GM21447 (cell line): ENCODE results near the gene MRPL19.
A peak's percentile ranks its signal among the peaks of the same experiment; 100 is the strongest.

ENCODE experiments used
- ATAC-seq: cut with Tn5 transposase; IDR thresholded peaks from one replicate; pipeline ENCODE4 v1.9.1; 2021; ENCODE audit not compliant: unreplicated experiment

The MRPL19 gene

GRCh38 chr2:75614162-75614651 is 32.4 kb upstream of the MRPL19 start:
- no peak for ATAC-seq

DNA sequence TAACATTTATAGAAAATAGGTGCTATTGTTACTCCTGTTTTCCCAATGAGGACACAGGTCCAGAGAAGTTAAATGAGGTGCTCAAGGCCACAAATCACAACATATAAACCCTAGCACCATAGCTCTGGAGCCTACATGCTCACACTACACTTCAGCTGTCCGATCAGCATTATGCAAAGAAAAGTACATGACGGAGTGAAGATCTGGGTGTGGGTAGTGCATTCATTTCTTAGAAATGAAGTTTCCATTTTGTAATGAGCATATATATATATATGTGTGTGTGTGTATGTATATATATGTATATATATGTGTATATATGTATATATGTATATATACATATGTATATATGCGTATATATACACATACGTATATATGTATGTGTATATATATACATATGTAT is 30.2 kb upstream of the MRPL19 start:
- no peak for ATAC-seq

DNA sequence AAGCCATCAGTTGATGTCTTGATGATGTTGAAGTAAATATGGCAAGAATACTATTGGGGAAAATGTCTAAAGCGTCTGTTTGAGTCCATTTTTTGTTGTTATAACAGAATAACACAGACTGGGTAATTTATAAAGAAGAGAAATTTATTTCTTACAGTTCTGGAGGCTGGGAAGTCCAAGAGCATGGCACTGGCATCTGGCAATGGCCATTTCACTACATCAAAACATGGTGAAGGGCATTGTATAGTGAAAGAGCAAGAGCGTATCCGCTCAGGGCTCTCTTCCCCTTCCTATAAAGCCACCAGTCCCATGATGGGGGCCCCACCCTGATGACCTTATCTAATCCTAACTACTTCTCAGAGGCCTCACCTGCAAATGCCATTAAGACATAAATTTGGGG is 29.6 kb upstream of the MRPL19 start:
- no peak for ATAC-seq

GRCh38 chr2:75619956-75620740 is 26.4 kb upstream of the MRPL19 start:
- ATAC-seq = no peak

DNA sequence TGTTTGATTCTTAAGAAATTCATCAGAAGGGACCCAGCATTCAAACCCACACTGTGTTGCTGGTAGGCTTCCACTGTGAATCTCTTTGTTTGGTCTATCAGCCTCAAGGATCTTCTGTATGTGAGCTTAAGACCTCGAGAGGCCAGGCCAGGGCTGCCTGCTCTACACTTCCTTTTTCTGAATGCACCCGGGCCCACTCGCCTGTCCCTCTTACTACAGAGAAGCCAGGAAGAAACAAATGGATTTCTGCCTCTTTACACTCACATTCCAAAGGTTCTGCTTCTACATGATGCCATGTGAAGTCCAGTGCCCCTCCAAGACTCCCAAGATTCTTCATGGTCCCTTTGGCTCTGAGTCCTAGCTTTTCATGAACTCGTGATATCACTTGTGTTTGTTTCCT is 25.4 kb upstream of the MRPL19 start:
- ATAC-seq = no peak

- ATAC-seq = no peak
Measured at GRCh38 chr2:75622500-75622899, 24.1 kb upstream of the MRPL19 start.

DNA sequence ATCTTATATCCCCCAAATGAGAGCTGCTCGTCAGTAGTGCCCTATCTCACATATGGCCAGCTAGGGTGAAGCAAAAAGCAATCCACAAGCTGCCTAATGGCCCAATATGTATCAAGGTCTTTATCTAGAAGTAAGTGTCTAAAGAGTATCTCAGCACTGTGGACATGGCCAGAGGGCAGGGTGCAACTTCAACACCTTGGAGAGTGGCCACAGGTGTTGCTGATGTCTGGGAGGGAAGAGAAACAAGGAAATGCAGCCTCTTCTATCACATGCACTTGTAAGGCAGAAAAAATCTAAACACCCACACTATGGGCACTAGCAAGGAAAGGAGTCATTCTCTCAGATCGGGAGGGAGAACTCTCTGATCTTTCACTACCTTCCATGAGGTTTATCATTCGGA is 23.7 kb upstream of the MRPL19 start:
- no peak for ATAC-seq

DNA sequence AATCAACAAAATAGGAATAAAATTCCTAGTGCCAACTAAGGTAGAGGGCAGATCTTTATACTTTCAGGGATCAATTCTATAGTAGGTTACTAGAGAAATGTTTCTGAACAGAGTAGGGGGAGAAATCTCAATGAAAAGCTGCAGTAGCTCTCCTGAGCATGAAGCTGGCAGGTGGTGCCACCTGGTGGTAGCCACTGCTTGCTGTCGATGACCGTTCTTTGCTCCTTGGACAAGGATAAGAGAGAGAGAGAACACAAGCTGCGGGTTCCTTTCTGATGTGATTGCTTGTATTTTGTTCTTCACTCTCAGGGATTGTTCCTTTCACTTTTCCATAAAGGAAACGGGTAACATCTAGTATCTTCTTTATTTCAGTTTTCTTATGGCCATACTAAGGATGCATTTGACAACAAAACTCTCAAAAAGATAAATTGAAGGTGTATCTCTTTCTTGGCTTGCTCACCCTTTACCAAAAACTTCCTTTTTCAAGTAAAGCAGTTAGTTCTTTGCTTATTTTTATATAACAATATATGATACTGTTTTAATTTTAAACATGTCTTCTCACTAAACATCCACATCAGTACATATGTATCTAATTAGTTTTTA is 18.6 kb upstream of the MRPL19 start:
- no peak for ATAC-seq

GRCh38 chr2:75632091-75632701 is 14.4 kb upstream of the MRPL19 start:
- ATAC-seq = no peak

GRCh38 chr2:75632813-75633212 is 13.8 kb upstream of the MRPL19 start:
- no peak for ATAC-seq

DNA sequence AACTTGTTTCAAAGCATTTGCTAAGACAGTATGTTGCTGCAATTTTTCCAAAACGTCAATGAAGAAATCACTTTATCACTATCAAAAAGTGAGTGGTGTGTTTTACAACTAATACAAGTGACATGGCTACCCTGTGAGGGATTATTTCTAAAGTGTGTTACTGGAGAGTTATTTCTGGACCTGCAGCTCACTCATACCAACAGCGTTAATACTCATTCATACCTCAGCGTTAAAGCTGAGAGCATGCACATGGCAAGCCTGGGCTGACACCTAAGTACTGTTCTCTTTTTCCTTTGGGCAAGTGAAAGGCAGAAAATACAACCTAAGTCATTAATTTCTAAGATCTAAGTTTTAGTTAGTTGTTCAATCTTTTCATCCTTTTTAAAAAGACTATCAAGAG is 13.0 kb upstream of the MRPL19 start:
- no peak for ATAC-seq

DNA sequence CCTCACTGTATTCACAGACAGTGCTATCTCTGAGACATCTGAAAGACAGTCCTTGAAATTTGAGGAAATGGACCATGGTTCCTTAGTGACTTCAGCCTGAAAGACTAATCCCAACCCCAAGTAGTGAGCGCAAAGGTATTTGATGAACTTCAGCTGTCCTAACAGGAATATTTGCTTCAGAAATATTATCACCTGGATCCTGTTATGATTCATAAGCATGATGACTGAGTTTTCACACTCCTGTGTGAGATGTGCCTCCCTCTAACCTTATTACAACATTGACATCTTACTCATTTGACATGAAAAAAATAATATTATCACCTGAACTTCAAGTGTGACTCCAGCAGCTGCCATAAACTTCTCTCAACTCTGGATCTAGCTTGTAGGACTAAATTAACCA is 11.6 kb upstream of the MRPL19 start:
- ATAC-seq = no peak

DNA sequence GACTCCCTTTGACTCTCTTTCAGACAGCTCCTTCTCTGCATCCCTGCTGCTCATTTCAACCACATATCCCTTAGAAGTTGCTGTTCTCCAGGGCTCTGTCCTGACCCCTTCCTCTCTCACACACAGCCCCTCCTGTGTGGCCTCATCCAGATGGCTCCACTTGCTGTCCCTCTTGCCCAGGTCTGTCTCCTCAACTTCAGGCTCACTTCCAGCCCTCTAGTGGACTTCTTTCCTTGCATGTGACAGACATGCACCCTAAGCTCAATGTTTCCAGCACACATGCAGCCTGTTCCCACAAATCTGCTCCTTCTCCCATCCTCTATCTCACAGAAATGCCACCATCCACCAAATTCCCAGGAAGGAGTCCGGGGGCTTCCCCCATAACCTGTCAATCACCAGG is 9.0 kb upstream of the MRPL19 start:
- ATAC-seq = no peak

GRCh38 chr2:75640621-75641121 is 5.9 kb upstream of the MRPL19 start:
- ATAC-seq = peak; percentile 88

GRCh38 chr2:75641587-75641986 is 5.0 kb upstream of the MRPL19 start:
- no peak for ATAC-seq

DNA sequence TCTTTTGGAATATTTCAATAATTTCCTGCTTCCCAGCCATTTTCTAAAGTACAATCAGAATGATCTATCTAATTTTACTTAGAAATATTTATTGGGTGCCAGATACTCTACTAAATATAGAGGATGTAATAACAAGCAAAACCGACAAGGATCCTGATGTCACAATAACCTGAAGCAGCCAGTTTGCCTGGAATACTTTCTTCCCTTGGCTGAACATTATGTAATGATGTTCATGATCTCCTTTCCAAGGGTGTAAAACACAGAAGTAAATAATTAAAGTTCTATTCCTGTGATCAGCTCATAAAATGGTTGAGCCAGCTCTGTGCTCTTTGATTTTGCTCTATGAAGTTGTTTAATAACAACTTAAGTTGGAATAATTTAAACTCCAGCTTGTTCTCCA is 2.6 kb upstream of the MRPL19 start:
- ATAC-seq = no peak

- ATAC-seq = no peak
Measured at GRCh38 chr2:75645643-75646042, 940 bp upstream of the MRPL19 start.

DNA sequence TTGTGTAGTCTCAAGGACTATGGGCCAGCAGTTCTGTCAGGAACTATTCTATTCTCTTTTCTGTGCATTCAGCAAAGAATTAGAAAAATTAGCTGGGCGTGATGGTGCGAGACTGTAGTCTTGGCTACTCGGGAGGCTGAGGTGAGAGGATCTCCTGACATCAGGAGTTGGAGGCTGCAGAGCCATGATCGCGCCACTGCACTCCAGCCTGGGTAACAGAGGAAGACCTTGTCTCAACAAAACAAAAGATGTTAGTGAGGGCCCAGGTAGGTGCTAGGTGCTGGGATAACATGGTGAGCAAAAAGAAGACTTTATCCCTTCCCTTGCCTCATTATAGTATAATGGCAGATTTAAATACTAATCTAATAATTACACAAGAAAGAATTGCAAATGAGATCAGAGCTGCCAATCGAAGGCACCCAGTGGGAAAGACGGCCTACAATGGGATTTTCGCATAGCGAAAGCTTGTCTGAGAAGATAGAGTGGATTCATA is 447 bp upstream of the MRPL19 start:
- no peak for ATAC-seq

GRCh38 chr2:75647771-75648170 is 1.2 kb downstream of the MRPL19 start:
- ATAC-seq = no peak

- no peak for ATAC-seq
Measured at GRCh38 chr2:75654012-75654411, 7.4 kb downstream of the MRPL19 start.

GRCh38 chr2:75655861-75656260 is 9.3 kb downstream of the MRPL19 start:
- no peak for ATAC-seq

- ATAC-seq = no peak
Measured at GRCh38 chr2:75656563-75656962, 10.0 kb downstream of the MRPL19 start.
